Fibroblast of villous mesenchyme (primary cell): ENCODE data around the gene TLCD4. TPM values are rescaled to one million over a fixed set of nuclear protein-coding genes. Genes with fewer than 3 reads are reported as not detected.

Experiments used
- DNase-seq: peaks from one replicate; pipeline ENCODE4 v3.0.0-alpha.2; 2010; ENCODE audit warnings: low read depth
- H3K4me3 ChIP-seq: 2 replicates; pipeline ENCODE4 v1.5.1; 2011; ENCODE audit warnings: low read depth, mild to moderate bottlenecking, low read length
- total RNA-seq: library from RNA; depleted of rRNA; stranded (reverse); fragments of >200 nt; gene quantifications from 2 replicates; pipeline ENCODE4 v1.2.3, GENCODE V29; 2012
- TF ChIP-seq, protein P1 (sequence below): IDR thresholded peaks from 2 replicates; pipeline ENCODE4 v1.5.1; 2012; ENCODE audit warnings: low read depth, mild to moderate bottlenecking, low read length; ENCODE audit not compliant: insufficient read depth

Gene TLCD4
- total RNA-seq, 1 donor: 0.86 TPM

DNA sequence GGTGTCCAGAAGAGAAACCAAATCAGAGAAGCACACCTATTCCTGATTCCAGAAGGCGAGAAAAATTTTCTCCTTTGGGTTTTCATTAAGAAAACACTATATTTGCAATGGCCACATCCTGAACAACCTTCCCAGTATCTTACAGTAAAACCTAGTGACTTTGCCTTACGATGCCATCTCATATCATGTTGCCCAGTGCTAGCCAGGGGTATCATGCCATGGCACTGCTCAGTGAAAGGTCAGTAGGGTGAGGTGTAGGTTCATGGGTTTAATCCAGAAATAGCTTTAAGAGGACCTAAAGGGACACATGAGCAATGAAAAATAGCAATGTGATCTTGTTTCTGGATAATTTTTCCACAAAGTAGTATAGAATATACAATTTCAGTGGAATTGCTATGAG lies 7.2 kb downstream of the TLCD4 start:
- H3K4me3 ChIP-seq: no peak overlapping the region
- TF ChIP-seq, protein P1, sequence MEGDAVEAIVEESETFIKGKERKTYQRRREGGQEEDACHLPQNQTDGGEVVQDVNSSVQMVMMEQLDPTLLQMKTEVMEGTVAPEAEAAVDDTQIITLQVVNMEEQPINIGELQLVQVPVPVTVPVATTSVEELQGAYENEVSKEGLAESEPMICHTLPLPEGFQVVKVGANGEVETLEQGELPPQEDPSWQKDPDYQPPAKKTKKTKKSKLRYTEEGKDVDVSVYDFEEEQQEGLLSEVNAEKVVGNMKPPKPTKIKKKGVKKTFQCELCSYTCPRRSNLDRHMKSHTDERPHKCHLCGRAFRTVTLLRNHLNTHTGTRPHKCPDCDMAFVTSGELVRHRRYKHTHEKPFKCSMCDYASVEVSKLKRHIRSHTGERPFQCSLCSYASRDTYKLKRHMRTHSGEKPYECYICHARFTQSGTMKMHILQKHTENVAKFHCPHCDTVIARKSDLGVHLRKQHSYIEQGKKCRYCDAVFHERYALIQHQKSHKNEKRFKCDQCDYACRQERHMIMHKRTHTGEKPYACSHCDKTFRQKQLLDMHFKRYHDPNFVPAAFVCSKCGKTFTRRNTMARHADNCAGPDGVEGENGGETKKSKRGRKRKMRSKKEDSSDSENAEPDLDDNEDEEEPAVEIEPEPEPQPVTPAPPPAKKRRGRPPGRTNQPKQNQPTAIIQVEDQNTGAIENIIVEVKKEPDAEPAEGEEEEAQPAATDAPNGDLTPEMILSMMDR: no peak
- DNase-seq: no peak

DNA sequence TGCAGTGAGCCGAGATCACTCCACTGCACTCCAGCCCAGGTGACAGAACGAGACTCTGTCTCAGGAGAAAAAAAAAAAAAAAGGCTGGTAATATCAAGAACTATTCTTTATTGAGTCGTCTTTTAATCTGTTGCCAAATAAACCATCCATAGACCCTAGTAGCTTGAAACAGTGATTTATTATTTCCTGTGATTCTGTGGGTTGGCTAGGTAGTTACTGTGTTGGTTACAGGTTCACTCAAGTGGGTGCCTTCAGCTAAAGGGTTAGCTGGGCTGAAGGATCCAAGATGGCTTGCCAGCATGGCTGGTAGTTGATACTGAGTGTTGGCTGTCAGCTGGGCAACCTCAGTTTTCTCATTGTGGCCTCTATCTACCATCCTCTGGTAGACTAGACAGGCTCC lies 9.2 kb downstream of the TLCD4 start:
- no peak for DNase-seq
- TF ChIP-seq, protein P1: no peak
- H3K4me3 ChIP-seq: no peak overlapping the region

DNA sequence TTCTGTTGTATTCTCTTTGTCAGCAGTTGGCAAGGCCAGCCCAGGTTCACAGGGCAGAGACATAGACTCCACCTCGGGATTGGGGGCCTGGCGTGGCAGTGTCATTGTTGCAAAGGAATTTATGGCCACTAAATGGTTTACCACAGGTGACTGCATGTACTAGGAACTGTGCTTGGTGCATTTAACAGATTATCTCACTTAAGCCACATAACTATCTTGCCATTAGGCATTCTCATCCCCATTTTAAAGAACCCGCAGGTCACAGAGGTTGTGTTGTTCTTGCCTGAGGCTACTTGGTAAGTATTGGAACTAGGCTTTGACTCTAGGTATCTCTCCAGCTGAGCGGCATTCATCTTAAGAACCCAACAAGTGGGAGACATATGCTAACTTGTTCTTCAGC lies 9.7 kb downstream of the TLCD4 start:
- TF ChIP-seq, protein P1: no peak
- no peak for DNase-seq
- no peak overlapping the region for H3K4me3 ChIP-seq

GRCh38 chr1:95127380-95127779 lies 10.2 kb downstream of the TLCD4 start:
- TF ChIP-seq, protein P1: no peak
- H3K4me3 ChIP-seq: no peak overlapping the region
- no peak for DNase-seq

DNA sequence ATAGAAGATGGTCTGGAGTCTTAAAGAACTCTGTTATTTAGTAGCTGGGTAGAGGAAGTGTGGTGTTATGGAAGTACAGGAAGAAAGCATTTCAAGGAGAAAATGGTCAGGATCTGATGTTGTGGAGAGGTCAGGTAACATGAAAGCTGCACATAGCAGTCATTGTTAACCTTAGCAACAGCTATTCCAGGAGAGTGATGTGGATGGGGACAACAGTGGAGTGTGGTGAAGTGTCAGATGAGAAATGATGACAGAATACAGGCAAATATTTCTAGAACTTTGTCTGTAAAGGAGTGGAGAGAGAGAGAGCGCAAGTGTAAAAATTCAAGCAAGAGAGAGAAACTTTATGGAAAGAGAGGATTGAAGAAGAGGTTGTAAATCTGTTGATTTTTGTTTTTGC lies 15.6 kb downstream of the TLCD4 start:
- no peak for DNase-seq
- H3K4me3 ChIP-seq: no peak overlapping the region
- TF ChIP-seq, protein P1: no peak

GRCh38 chr1:95133687-95134086 lies 16.5 kb downstream of the TLCD4 start:
- no peak for DNase-seq
- TF ChIP-seq, protein P1: no peak
- no peak overlapping the region for H3K4me3 ChIP-seq

GRCh38 chr1:95138223-95138622 lies 21.1 kb downstream of the TLCD4 start:
- no peak for DNase-seq
- TF ChIP-seq, protein P1: no peak
- no peak overlapping the region for H3K4me3 ChIP-seq
